B cell (primary cell): Measurements from ENCODE around the gene FAM83B. TPM values are rescaled to one million over a fixed set of nuclear protein-coding genes. Genes with fewer than 3 reads are reported as not detected.

Experiments used
- ATAC-seq: fragments of 200-7000 bp; cut with Tn5 transposase; one replicate; pipeline ENCODE4 v1.10.0; 2021; ENCODE audit warnings: low read depth, mild to moderate bottlenecking, moderate number of reproducible peaks, moderate library complexity
- CTCF ChIA-PET: fragments of 350-600 bp; sonication (Branson Sonifier 250); formaldehyde crosslinking; loops from one replicate; lab custom pipeline; 2021; ENCODE audit warnings: antibody characterized with exemption, inconsistent platforms; lab: Charles Lee
- POLR2A ChIA-PET: fragments of 350-600 bp; sonication (Branson Sonifier 250); formaldehyde crosslinking; loops from one replicate; lab custom pipeline; 2021; ENCODE audit warnings: antibody characterized with exemption; lab: Charles Lee
- DNase-seq: peaks from one replicate; pipeline ENCODE4 v3.0.0; 2013
- H2AFZ ChIP-seq: 2 replicates; pipeline ENCODE4 v1.6.1; 2012; ENCODE audit warnings: mild to moderate bottlenecking, low read depth, low read length; ENCODE audit not compliant: insufficient read depth, poor library complexity, severe bottlenecking
- H3K27ac ChIP-seq, 2 donors: 1 replicate in 1 of 2; 2 replicates in 1 of 2; pipeline ENCODE4 v1.5.1; 2012 to 2013; ENCODE audit warnings: low read length in 2 of 2, mild to moderate bottlenecking in 2 of 2, moderate library complexity in 1 of 2
- H3K27me3 ChIP-seq, 4 experiments: fragments of 200-600 bp in 1 of 4; sonication (generic) in 1 of 4; replicated peaks in 1 of 4; 1 replicate in 2 of 4; 2 replicates in 2 of 4; pipeline versions ENCODE4 v1.6.1 to v1.7.0; 2013 to 2016; ENCODE audit warnings: low read length in 3 of 4, mild to moderate bottlenecking in 2 of 4, mixed read lengths in 1 of 4, moderate library complexity in 1 of 4; ENCODE audit not compliant: insufficient read depth in 4 of 4, control insufficient read depth in 3 of 4; ENCODE audit errors: control extremely low read depth in 1 of 4
- H3K36me3 ChIP-seq, 2 experiments: replicated peaks in 1 of 2; 1 replicate in 1 of 2; 2 replicates in 1 of 2; pipeline versions ENCODE4 v1.6.1 to v1.7.1; 2013; ENCODE audit warnings: low read length in 1 of 2; ENCODE audit not compliant: insufficient read depth in 2 of 2, control insufficient read depth in 1 of 2; ENCODE audit errors: control extremely low read depth in 1 of 2, extremely low read depth in 1 of 2
- H3K4me1 ChIP-seq, 2 donors: fragments of 200-600 bp in 1 of 2; sonication (generic) in 1 of 2; 1 replicate in 1 of 2; 2 replicates in 1 of 2; pipeline versions ENCODE4 v1.5.1 to v1.6.1; 2013 to 2017; ENCODE audit warnings: low read length in 2 of 2; ENCODE audit not compliant: control insufficient read depth in 2 of 2, insufficient read depth in 2 of 2
- H3K4me2 ChIP-seq: replicated peaks from 2 replicates; pipeline ENCODE3; 2012; ENCODE audit warnings: mild to moderate bottlenecking, low read depth, low read length; ENCODE audit not compliant: poor library complexity, severe bottlenecking
- H3K4me3 ChIP-seq, 5 experiments: fragments of 200-600 bp in 1 of 5; sonication (generic) in 1 of 5; 1 replicate in 3 of 5; 2 replicates in 2 of 5; pipeline versions ENCODE4 v1.5.1 to v1.7.0; 2011 to 2016; ENCODE audit warnings: low read length in 4 of 5, mild to moderate bottlenecking in 4 of 5, low read depth in 2 of 5, control low read depth in 1 of 5, moderate library complexity in 1 of 5; ENCODE audit not compliant: insufficient read depth in 1 of 5; ENCODE audit errors: control extremely low read depth in 1 of 5, extremely low read depth in 1 of 5
- H3K79me2 ChIP-seq: fragments of 200-600 bp; sonication (generic); one replicate; pipeline ENCODE4 v1.6.0; 2016; ENCODE audit warnings: low read length; ENCODE audit not compliant: control insufficient read depth, insufficient read depth
- H3K9ac ChIP-seq: fragments of 200-600 bp; sonication (generic); 2 replicates; pipeline ENCODE4 v1.6.1; 2017; ENCODE audit warnings: mild to moderate bottlenecking, low read length, moderate library complexity
- H3K9me3 ChIP-seq, 3 donors: one replicate each; pipeline versions ENCODE4 v1.6.1 to v1.7.1; 2013; ENCODE audit warnings: low read length in 2 of 3; ENCODE audit not compliant: control insufficient read depth in 2 of 3, insufficient read depth in 1 of 3; ENCODE audit errors: control extremely low read depth in 1 of 3
- H4K20me1 ChIP-seq: 2 replicates; pipeline ENCODE4 v1.6.0; 2012; ENCODE audit warnings: mild to moderate bottlenecking, low read length; ENCODE audit not compliant: insufficient read depth, control insufficient read depth, poor library complexity, severe bottlenecking
- H3K27ac Mint-ChIP-seq: one replicate; pipeline ENCODE4 v1.8.0; 2021; ENCODE audit warnings: mixed read lengths
- H3K27me3 Mint-ChIP-seq: one replicate; pipeline ENCODE4 v1.8.0; 2021; ENCODE audit warnings: mixed read lengths
- H3K4me1 Mint-ChIP-seq: one replicate; pipeline ENCODE4 v1.8.0; 2021; ENCODE audit warnings: mixed read lengths
- H3K4me3 Mint-ChIP-seq: one replicate; pipeline ENCODE4 v1.8.0; 2021; ENCODE audit warnings: mixed read lengths
- H3K9me3 Mint-ChIP-seq: one replicate; pipeline ENCODE4 v1.8.0; 2022; ENCODE audit warnings: mixed read lengths; ENCODE audit not compliant: insufficient read depth
- EZH2 ChIP-seq: IDR thresholded peaks from 2 replicates; pipeline ENCODE4 v1.6.1; 2012; ENCODE audit warnings: borderline replicate concordance, low read depth, mild to moderate bottlenecking, moderate library complexity, low read length; ENCODE audit not compliant: insufficient read depth, poor library complexity, severe bottlenecking
- WGBS: methylation state at CpG from one replicate; pipeline ENCODE4 v1.1.5; 2013; ENCODE audit warnings: missing lambda C conversion rate; ENCODE audit not compliant: insufficient coverage; 5-methylcytosine and 5-hydroxymethylcytosine counted together
- intact Hi-C: fragments of 100-400 bp; cut with micrococcal nuclease; formaldehyde crosslinking; loops from one replicate; pipeline ENCODE4 v1.10.0; 2022
- polyA plus RNA-seq: library from polyadenylated mRNA; depleted of rRNA; stranded (reverse); fragments of >200 nt; gene quantifications from 2 replicates; pipeline ENCODE4 v1.2.3, GENCODE V29; 2012
- total RNA-seq, 2 donors: library from RNA; stranded (reverse); fragments of 120-200 nt in 1 of 2; gene quantifications; 1 replicate in 1 of 2; 2 replicates in 1 of 2; pipeline versions ENCODE4 v1.2.3 to v1.2.4, GENCODE V29; 2013 to 2022
- TF ChIP-seq, protein P1 (sequence below): fragments of 200-600 bp; IDR thresholded peaks from one replicate; pipeline ENCODE4 v1.8.0; 2022; ENCODE audit warnings: antibody characterized with exemption, mild to moderate bottlenecking

Gene FAM83B
- total and polyA plus RNA-seq, 2 donors (not counting 1 experiment from before 2014, with no cell fraction given): not detected

DNA sequence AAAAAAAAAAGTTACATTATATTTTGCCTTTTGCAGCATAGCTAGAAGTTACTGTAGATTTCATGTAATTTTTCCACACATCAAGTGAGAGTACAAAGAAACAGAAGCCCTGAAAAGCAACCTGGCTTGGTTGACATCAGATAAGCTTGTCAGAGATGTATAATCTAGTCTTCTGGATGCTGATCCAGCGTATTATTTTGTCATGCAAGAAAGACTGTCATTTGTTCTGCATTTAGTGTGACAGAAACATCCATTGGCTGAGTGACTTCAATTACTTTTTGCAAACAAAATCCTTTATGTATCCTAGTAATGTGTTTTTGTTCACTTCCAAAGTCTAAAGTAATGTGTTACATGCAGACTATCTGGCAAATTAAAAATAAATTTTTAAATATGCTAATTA lies 75.3 kb downstream of the FAM83B start:
- Histone ChIP-seq H4K20me1 (no peaks in the 10 kb centered on the region), H3K4me3 (no peak overlapping the region), H3K9me3 (no peaks in the 10 kb centered on the region), H3K36me3 (no peaks in the 10 kb centered on the region), H3K4me1 (no peaks in the 10 kb centered on the region), H3K9ac (no peak overlapping the region), H3K4me2 (no peak overlapping the region), H3K79me2 (no peaks in the 10 kb centered on the region), H3K27ac (no peak overlapping the region), H2AFZ (no peak overlapping the region), H3K27me3 (no peaks in the 10 kb centered on the region)
- ChIA-PET CTCF (no interaction called here), POLR2A (no interaction called here)
- no peak for TF ChIP-seq EZH2
- TF ChIP-seq, protein P1, sequence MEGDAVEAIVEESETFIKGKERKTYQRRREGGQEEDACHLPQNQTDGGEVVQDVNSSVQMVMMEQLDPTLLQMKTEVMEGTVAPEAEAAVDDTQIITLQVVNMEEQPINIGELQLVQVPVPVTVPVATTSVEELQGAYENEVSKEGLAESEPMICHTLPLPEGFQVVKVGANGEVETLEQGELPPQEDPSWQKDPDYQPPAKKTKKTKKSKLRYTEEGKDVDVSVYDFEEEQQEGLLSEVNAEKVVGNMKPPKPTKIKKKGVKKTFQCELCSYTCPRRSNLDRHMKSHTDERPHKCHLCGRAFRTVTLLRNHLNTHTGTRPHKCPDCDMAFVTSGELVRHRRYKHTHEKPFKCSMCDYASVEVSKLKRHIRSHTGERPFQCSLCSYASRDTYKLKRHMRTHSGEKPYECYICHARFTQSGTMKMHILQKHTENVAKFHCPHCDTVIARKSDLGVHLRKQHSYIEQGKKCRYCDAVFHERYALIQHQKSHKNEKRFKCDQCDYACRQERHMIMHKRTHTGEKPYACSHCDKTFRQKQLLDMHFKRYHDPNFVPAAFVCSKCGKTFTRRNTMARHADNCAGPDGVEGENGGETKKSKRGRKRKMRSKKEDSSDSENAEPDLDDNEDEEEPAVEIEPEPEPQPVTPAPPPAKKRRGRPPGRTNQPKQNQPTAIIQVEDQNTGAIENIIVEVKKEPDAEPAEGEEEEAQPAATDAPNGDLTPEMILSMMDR: no peak
- Mint-ChIP-seq H3K27ac (no peak overlapping the region), H3K9me3 (no peaks in the 10 kb centered on the region), H3K27me3 (no peaks in the 10 kb centered on the region), H3K4me3 (no peak overlapping the region), H3K4me1 (no peaks in the 10 kb centered on the region)
- intact Hi-C loops: no loop called here
- no CpG with 5 or more reads among the region's 1 CpG for WGBS
- ATAC-seq (no peak), DNase-seq (no peak)

DNA sequence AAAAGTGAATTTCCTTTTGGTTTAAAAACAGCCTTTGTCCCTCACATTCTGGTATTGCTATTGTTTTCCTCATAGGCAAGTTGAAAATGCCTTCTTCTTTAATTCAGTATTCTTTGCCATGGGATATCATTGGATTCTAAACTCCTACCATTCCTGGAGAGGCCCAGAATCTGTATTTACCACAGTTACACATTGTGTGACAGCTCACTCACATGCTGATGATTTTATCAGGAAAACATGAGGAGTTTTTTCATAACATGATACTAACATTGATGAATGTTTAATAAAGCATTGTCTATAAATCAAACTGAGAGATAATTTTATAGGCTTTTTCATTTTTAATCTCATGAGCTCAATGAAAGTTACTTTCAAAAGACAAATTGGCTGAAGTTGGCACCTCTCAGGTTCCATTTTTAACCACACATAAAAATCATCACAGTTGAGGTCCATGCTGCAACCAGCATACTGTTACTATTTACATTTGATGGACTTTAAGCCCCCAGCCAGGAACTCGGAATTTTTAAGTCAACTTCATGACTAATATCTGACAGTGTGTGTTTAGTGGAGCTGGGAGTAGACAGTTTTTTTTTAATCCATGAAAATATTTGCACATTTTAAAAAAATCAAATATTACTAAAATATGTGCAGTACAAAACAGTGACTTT lies 82.8 kb downstream of the FAM83B start:
- Mint-ChIP-seq H3K4me3 (no peak overlapping the region), H3K9me3 (peaks cover 15% of the 10 kb centered on the region), H3K4me1 (no peaks in the 10 kb centered on the region), H3K27ac (no peak overlapping the region), H3K27me3 (no peaks in the 10 kb centered on the region)
- no peak overlapping the region for H3K4me3 ChIP-seq
- DNase-seq (no peak), ATAC-seq (no peak)
- no peak overlapping the region for H3K27ac ChIP-seq
- no peaks in the 10 kb centered on the region for H3K27me3 ChIP-seq
- TF ChIP-seq, protein P1: no peak
- TF ChIP-seq EZH2: no peak
- no peaks in the 10 kb centered on the region for H4K20me1 ChIP-seq
- intact Hi-C loops: no loop called here
- H3K9ac ChIP-seq: no peak overlapping the region
- peaks cover 1 to 9% (median 4%) of the 10 kb centered on the region in 3 donors for H3K9me3 ChIP-seq
- ChIA-PET POLR2A (no interaction called here), CTCF (no interaction called here)
- H2AFZ ChIP-seq: no peak overlapping the region
- H3K4me2 ChIP-seq: no peak overlapping the region
- no peaks in the 10 kb centered on the region for H3K4me1 ChIP-seq
- H3K79me2 ChIP-seq: no peaks in the 10 kb centered on the region
- WGBS: no CpG with 5 or more reads among the region's 1 CpG
- no peaks in the 10 kb centered on the region for H3K36me3 ChIP-seq
